Activated T-cell treated with anti-CD3 and anti-CD28 coated beads for 24 hours (primary cell): ENCODE results near the gene ZNHIT2.

ENCODE experiments used
- DNase-seq: peaks from one replicate; pipeline ENCODE4 v3.0.0-alpha.2; 2020; ENCODE audit warnings: low read depth

The ZNHIT2 gene

DNA sequence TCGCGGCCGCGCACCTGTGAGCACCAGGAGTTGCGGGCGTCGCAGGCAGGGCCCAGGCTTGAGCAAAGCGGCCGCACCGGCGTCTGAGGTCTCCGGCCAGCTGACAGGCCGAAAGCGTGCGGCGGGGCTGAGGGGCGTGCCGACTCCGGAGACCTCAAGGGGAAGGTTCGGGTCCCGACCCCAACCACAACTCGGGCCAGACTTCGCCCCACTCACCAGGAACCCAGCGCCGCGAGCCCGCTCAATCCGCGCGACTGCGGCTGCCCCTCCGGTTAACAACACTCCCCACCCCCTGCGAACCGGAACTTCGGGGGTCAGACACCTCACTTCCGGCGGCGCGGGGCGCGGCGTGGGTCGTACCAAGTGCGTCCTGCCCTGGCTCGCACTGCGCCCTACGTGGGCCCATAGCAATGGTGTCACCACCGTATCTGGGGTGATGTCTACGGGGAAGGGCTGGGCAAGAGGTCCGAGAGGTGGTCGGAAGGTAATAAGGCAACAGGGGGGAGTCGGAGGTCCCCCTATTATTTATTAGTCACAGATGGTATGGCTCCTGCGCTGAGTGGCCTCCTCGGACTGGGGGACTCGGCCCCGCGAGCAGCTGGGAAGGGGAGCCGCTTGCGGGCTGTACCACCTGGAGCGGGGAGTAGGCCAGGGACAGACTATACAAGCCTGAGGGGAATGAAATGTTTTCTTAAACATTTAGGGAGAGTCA is 16.9 kb upstream of the ZNHIT2 start, which contains the start of gene SYVN1:
SYVN1 (minus strand) TSS at position 280 of the 712 bp plus-strand sequence. CDS start 918 bp downstream, outside the sequence.
- peak; percentile 89 for DNase-seq

GRCh38 chr11:65133724-65134123 is 16.2 kb upstream of the ZNHIT2 start:
- DNase-seq, result no peak

DNA sequence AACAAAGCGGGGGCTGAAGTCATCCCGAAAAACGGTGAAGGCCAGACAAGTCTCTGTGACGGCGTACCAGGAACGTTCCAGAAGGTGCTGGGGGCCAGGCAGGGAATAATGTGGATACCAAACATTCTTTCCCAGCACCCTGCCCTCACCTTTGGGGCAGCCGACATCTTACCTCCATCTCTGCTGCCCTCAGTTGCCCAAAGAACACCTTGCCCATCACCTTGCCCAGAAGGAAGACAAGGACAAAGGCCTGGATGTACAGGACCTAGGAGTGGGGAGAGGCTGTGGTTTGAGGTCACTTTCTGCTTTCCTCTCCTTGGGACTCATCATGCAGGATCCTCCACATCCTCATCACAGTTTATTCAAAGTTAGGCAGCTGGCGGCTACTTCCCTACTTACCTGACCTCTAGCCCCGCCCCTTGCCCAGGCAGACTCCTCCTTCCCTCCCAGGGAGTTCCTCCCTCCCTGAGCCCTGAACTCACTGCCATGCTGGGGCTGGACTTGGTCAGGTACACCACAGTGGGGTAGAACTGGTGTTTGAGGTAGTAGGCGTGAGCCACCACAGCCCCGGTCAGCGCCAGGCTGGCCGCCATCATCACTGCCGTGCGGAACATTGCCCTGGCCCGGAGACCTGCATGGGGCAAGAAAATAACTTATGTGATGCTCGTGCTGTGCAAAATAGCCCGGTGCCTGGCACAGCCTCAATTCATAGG is 15.6 kb upstream of the ZNHIT2 start:
- DNase-seq, result no peak

DNA sequence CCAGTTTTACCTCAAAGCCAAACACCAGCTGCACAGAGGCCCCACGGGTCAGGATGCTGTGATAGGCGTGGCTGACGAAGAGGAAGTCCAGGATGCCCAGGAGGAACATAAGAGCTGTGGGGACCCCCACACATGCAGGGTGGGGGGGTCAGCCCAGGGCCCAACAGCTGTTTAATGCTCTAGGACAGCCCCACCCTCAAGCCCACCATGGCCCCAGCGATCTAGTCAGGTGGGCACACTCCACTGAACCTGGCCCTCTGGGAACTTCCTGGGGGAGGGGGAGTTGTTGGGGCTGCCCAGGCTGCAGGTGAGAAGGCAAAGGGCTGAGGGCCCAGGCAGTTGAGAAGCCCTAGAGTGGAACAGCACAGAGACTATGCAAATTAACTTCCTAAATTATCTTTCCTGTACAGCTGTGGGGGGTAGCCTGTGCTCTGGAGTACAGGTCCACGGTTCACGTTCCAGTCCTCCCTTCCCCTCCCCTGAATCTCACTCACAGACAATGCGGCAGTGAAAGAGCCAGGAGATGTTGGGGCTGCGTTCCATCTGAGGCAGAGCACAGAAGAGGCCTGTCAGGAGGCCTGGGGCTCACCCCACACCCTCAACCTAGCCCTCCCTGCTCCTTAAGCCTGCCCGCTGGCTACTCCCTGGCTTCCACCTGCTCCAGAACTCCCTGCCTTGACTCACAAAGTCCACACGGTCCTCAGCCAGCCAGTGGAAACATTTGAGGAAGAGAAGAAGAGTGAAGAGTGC is 14.9 kb upstream of the ZNHIT2 start:
- no peak for DNase-seq

DNA sequence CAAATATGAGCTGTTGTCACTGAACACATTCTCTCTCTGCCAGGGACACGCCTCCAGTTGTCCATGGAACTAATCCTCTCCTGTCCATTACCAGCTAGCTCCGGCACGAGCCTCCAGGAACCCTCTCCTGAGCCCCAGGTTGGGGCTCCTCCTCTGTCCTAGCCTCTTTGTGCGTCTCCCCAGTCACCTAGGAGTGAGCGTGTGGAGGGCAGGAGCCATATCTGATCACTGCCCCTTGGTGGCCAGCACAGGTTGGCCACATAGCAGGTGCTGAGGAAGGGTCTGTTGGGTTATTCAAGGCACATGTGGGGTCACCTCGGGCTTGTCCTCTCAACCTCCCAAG is 14.4 kb upstream of the ZNHIT2 start:
- DNase-seq, result no peak

GRCh38 chr11:65131417-65131776 is 13.9 kb upstream of the ZNHIT2 start:
- no peak for DNase-seq

GRCh38 chr11:65130631-65131416 is 13.3 kb upstream of the ZNHIT2 start:
- no peak for DNase-seq

- DNase-seq, result no peak
These were observed 12.3 kb upstream of the ZNHIT2 start for GRCh38 chr11:65129649-65130441.

- no peak for DNase-seq
These were observed 11.0 kb upstream of the ZNHIT2 start for GRCh38 chr11:65128182-65129145.

- DNase-seq, result no peak
These were observed 10.1 kb upstream of the ZNHIT2 start for GRCh38 chr11:65127473-65128181.

- no peak for DNase-seq
These were observed 9.2 kb upstream of the ZNHIT2 start for GRCh38 chr11:65126624-65127274.

- DNase-seq, result no peak
These were observed 7.9 kb upstream of the ZNHIT2 start for GRCh38 chr11:65125197-65126056.

GRCh38 chr11:65124480-65125196 is 7.1 kb upstream of the ZNHIT2 start:
- DNase-seq, result no peak

DNA sequence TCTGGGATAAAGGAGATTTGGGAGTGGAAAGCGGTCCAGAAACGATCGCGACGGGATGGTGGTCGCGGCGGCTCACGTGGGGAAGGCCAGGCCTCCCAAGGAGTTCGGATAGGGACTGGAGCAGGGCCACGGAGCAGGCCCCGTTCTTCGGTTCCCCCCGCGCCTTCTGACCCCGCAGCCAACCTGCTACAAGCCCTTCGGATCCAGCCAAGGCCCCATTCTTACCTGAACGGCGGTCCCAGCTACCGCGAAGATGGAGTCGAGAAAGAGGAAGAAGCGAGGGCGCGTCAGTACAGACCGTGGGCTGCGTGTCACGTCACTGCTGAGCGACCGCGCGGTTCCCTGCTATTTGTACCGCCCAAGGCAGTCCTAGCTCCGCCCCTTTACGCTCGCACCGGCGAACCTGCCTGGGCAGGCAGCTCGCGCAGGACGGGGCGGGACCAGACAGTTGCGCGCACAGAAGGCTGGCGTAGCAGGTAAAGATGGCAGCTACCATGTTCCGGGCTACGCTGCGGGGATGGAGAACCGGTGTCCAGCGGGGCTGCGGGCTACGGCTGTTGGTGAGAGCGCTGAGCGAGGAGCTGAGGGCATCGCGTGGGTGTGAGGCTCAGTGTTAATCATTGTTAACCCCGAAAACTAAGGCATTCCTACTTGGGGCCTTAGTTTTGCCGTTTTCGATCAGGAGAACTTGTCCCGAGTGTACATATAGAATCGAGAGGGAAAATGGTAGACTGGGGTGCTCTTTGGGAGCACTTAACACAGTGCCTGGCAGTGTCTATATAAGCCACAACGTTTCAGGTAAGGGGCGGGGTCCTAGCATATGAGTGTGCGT is 4.6 kb upstream of the ZNHIT2 start, which contains the start of the genes FAU and MRPL49:
FAU (minus strand) TSS at position 270 of the 832 bp plus-strand sequence. CDS start 321 bp downstream, outside the sequence.
MRPL49 (plus strand) TSS at position 457 of the 832 bp plus-strand sequence; CDS start at position 483, 26 bp downstream.
- peak; percentile 98 for DNase-seq

DNA sequence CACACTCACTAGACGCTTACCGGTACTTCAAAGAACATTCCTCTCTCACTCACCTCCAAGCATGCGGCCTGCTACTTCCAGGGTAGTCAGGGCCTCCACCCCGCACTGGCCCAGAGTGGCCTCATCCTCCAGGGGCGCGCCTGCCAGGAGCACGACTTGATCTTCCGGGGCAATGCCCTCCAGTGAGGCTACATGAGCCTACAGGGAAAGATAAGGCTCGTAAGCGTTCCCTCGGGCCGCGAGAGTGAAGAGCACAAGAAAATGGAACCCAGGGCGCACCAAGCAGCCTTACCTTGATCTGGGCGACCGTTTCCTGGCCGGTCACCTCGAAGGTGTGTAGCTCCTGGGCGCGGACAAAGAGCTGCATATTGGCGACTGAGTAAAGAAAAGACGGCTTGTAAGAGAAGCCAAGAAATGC is 4.0 kb upstream of the ZNHIT2 start:
- DNase-seq, result no peak

DNA sequence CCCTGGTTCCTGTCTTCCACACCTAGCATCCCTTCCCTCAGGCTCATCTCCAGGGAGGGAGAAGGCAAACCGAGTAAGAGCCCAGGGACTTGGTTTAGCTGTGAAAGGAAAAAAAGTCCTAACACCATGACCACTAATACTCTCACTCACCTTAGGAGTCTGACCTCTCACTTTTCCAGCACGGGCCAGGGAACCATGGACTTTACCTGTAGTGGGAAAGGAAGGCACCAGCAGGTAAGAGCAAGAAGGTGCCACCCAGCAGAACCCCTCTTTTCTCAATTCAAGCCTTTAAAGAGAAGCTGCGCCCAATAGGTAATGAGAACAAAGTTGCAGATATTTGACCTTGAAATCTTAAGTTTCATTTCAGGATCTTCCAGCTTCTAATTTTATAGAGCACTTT is 3.3 kb upstream of the ZNHIT2 start:
- no peak for DNase-seq
